ENCODE results near the gene WDR18.

- TF ChIP-seq, protein P1, sequence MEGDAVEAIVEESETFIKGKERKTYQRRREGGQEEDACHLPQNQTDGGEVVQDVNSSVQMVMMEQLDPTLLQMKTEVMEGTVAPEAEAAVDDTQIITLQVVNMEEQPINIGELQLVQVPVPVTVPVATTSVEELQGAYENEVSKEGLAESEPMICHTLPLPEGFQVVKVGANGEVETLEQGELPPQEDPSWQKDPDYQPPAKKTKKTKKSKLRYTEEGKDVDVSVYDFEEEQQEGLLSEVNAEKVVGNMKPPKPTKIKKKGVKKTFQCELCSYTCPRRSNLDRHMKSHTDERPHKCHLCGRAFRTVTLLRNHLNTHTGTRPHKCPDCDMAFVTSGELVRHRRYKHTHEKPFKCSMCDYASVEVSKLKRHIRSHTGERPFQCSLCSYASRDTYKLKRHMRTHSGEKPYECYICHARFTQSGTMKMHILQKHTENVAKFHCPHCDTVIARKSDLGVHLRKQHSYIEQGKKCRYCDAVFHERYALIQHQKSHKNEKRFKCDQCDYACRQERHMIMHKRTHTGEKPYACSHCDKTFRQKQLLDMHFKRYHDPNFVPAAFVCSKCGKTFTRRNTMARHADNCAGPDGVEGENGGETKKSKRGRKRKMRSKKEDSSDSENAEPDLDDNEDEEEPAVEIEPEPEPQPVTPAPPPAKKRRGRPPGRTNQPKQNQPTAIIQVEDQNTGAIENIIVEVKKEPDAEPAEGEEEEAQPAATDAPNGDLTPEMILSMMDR (IDR thresholded peaks at IDR 0.05; ENCODE audit: low read depth, low read length), result peak; percentile 30
- no peak for TF ChIP-seq MYC (IDR thresholded peaks at IDR 0.05; ENCODE audit: low read depth, low read length)
- no peak for TF ChIP-seq POLR2A (IDR thresholded peaks at IDR 0.05; ENCODE audit: extremely low read depth, insufficient read length)
Measured at GRCh38 chr19:1000095-1000494, 15.9 kb downstream of the WDR18 start, which contains the start of gene GRIN3B.
